Measurements from ENCODE around the gene CD52.

DNA sequence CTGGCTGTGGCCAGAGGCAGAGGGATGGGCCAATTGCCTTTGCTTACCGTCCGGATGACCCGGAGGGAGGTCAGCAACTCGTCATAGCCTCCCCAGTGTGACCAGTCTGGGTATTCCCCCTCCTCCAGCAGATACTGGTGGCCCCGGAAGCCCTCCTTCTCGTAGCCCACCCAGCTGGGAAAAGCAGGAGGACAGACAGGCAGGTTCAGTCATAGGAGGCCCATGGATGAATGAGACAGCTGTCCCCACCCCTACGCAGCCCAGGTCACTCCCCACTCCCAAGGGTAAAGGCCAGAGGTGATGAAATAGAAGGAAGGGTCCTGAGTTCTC, 19.4 kb downstream of the CD52 start:
- TF ChIP-seq, protein P1, sequence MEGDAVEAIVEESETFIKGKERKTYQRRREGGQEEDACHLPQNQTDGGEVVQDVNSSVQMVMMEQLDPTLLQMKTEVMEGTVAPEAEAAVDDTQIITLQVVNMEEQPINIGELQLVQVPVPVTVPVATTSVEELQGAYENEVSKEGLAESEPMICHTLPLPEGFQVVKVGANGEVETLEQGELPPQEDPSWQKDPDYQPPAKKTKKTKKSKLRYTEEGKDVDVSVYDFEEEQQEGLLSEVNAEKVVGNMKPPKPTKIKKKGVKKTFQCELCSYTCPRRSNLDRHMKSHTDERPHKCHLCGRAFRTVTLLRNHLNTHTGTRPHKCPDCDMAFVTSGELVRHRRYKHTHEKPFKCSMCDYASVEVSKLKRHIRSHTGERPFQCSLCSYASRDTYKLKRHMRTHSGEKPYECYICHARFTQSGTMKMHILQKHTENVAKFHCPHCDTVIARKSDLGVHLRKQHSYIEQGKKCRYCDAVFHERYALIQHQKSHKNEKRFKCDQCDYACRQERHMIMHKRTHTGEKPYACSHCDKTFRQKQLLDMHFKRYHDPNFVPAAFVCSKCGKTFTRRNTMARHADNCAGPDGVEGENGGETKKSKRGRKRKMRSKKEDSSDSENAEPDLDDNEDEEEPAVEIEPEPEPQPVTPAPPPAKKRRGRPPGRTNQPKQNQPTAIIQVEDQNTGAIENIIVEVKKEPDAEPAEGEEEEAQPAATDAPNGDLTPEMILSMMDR (IDR thresholded peaks at IDR 0.05): no peak
- TF ChIP-seq EP300 (IDR thresholded peaks at IDR 0.05) (no peak), POLR2AphosphoS5 (IDR thresholded peaks at IDR 0.05) (no peak)

All from upper lobe of left lung (tissue), 4 donors.